Testis (tissue), 3 donors: ENCODE data around the gene POLE. TPM values are rescaled to one million over a fixed set of nuclear protein-coding genes. Genes with fewer than 3 reads are reported as not detected.

Experiments
- DNase-seq: peaks from one replicate; pipeline ENCODE4 v3.0.0-alpha.2; 2019
- H3K27ac ChIP-seq, 2 donors: fragments of 200-600 bp; sonication (generic); one replicate each; pipeline ENCODE4 v1.5.1; 2019
- H3K27me3 ChIP-seq: fragments of 200-600 bp; sonication (generic); one replicate; pipeline ENCODE4 v1.5.1; 2019
- H3K36me3 ChIP-seq: fragments of 200-600 bp; sonication (generic); one replicate; pipeline ENCODE4 v1.5.1; 2017; ENCODE audit warnings: low read depth; ENCODE audit errors: missing control alignments
- H3K4me1 ChIP-seq: fragments of 200-600 bp; sonication (generic); one replicate; pipeline ENCODE4 v1.5.1; 2019
- H3K4me3 ChIP-seq, 2 donors: fragments of 200-600 bp; sonication (generic); one replicate each; pipeline ENCODE4 v1.5.1; 2017 to 2019
- H3K9me3 ChIP-seq: fragments of 200-600 bp; sonication (generic); one replicate; pipeline ENCODE4 v1.5.1; 2017
- POLR2A ChIP-seq: fragments of 450-650 bp; IDR thresholded peaks from one replicate; pipeline ENCODE4 v1.6.1; 2017; ENCODE audit warnings: antibody characterized with exemption, mild to moderate bottlenecking, moderate library complexity
- WGBS, 2 donors: methylation state at CpG; one replicate each; pipeline ENCODE4 v1.1.5; 2018; 5-methylcytosine and 5-hydroxymethylcytosine counted together
- intact Hi-C: fragments of 100-400 bp; cut with DNase I; formaldehyde crosslinking; loops from one replicate; pipeline ENCODE4 v1.15.1; 2023; ENCODE audit warnings: low total_unique reads
- polyA plus RNA-seq: library from polyadenylated mRNA; stranded (reverse); fragments of 350-450 nt; fragmentation: Illumina TruSeq; extraction: RNeasy Lipid Tissue Mini Kit (QIAGEN cat#74804); gene quantifications from one replicate; pipeline ENCODE4 v1.2.3, GENCODE V29; 2014; ENCODE audit warnings: low read depth, low replicate concordance; ENCODE audit not compliant: insufficient read depth
- total RNA-seq, 2 donors: library from RNA; depleted of rRNA; stranded (reverse); fragments of >200 nt; gene quantifications; one replicate each; pipeline ENCODE4 v1.2.3, GENCODE V29; 2016
- TF ChIP-seq, protein P1 (sequence below), 3 experiments: fragments of 450-650 bp in 2 of 3; fragments of 200-600 bp in 1 of 3; sonication (generic) in 1 of 3; IDR thresholded peaks; one replicate each; pipeline ENCODE4 v1.5.1; 2016 to 2019; ENCODE audit warnings: antibody characterized with exemption in 3 of 3, mild to moderate bottlenecking in 2 of 3, moderate library complexity in 1 of 3

The POLE gene
- total and polyA plus RNA-seq, 3 donors from 2014 or later, result 76.8 to 288 (median 123) TPM

GRCh38 chr12:132723015-132723763 lies 36.0 kb upstream of the POLE start:
- Histone ChIP-seq H3K9me3 (no peaks in the 10 kb centered on the region), H3K4me1 (no peaks in the 10 kb centered on the region), H3K27ac (no peak overlapping the region), H3K4me3 (no peak overlapping the region), H3K36me3 (no peaks in the 10 kb centered on the region), H3K27me3 (no peaks in the 10 kb centered on the region)
- no peak for TF ChIP-seq POLR2A
- TF ChIP-seq, protein P1, sequence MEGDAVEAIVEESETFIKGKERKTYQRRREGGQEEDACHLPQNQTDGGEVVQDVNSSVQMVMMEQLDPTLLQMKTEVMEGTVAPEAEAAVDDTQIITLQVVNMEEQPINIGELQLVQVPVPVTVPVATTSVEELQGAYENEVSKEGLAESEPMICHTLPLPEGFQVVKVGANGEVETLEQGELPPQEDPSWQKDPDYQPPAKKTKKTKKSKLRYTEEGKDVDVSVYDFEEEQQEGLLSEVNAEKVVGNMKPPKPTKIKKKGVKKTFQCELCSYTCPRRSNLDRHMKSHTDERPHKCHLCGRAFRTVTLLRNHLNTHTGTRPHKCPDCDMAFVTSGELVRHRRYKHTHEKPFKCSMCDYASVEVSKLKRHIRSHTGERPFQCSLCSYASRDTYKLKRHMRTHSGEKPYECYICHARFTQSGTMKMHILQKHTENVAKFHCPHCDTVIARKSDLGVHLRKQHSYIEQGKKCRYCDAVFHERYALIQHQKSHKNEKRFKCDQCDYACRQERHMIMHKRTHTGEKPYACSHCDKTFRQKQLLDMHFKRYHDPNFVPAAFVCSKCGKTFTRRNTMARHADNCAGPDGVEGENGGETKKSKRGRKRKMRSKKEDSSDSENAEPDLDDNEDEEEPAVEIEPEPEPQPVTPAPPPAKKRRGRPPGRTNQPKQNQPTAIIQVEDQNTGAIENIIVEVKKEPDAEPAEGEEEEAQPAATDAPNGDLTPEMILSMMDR (IDR thresholded peaks at IDR 0.05), result no peak
- DNase-seq, result no peak
- WGBS, 2 donors, result 91 to 93% methylated on average over 28 to 30 of the region's 30 CpGs
- intact Hi-C loops, result no loop called here

GRCh38 chr12:132720606-132721345 lies 33.6 kb upstream of the POLE start:
- 95 to 96% methylated on average over 20 to 25 of the region's 25 CpGs for WGBS, 2 donors
- Histone ChIP-seq H3K36me3 (no peaks in the 10 kb centered on the region), H3K4me3 (no peak overlapping the region)

DNA sequence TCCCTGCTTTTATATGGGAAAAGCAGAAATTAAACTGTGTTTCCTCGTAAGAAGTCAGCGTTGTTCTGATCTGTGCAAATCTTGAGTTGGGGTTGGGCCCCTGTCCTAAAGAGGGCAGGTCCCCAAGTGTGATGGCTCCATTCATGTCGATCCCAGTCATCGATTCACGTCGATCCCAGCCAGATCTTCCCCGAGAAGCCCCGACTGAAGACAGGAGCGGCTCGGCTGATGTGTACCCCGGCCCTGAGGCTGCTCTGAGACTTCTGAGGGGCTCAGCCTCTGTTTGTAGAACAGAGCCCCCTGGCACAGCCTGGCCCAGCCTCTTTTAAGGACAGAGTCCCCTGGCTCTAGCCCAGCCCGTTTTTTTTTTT lies 32.8 kb upstream of the POLE start:
- H3K4me1 ChIP-seq, result no peaks in the 10 kb centered on the region
- no peak overlapping the region for H3K27ac ChIP-seq
- H3K27me3 ChIP-seq, result no peaks in the 10 kb centered on the region
- DNase-seq, result no peak
- intact Hi-C loops, result no loop called here
- no peak for TF ChIP-seq POLR2A
- TF ChIP-seq, protein P1 (IDR thresholded peaks at IDR 0.05), result no peak
- no peak overlapping the region for H3K4me3 ChIP-seq
- 91 to 94% methylated on average over 12 of the region's 12 CpGs for WGBS, 2 donors
- H3K36me3 ChIP-seq, result no peaks in the 10 kb centered on the region
- H3K9me3 ChIP-seq, result no peaks in the 10 kb centered on the region

More at GRCh38 chr12:132720606-132721345, 33.6 kb upstream of the POLE start:
- Histone ChIP-seq H3K4me1 (no peaks in the 10 kb centered on the region), H3K27me3 (no peaks in the 10 kb centered on the region), H3K9me3 (no peaks in the 10 kb centered on the region), H3K27ac (no peak overlapping the region)
- TF ChIP-seq, protein P1 (IDR thresholded peaks at IDR 0.05), result no peak
- TF ChIP-seq POLR2A, result no peak
- no peak for DNase-seq
- intact Hi-C loops, result no loop called here

DNA sequence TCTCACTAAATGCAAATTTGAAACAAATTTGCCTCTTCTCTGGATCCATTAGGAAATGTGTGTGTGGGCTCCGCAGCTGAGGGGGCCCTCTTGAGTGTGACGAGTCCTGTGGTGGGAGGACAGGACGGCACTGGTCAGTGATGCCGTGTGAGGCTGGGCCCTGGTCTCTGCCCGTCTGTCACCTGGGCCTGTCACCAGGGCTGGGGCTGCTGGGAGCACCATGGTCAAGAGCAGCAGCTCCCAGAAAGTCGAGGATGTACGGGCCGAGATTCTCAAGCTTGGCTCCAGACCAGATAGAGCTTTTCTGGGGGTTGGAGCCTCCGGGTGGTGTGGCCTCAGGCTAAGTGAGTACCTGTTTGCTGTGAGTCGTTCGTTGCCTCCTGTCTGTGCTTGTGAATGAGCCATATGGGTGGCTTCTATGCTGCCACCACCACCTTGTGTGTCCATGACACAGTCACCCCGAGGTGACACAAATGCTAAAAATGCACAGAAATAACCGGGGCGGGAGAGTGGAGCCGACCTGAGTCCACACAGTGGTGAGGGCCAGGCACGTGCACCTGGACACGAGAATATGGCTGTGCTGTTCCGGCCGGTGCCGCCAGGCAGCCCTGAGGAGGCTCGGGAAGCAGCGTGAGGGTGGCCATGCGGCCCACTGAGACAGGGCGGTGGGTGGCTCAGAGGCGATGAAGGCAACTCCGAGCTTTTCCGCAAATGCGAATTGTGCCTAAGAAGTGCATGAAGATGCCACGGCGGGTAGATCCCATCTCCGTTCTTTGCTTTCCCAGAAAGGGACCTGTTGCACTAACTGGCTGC lies 32.2 kb upstream of the POLE start:
- TF ChIP-seq, protein P1 (IDR thresholded peaks at IDR 0.05), result no peak
- no peak for TF ChIP-seq POLR2A
- no peak overlapping the region for H3K27ac ChIP-seq
- no peaks in the 10 kb centered on the region for H3K9me3 ChIP-seq
- H3K4me3 ChIP-seq, result no peak overlapping the region
- no peaks in the 10 kb centered on the region for H3K36me3 ChIP-seq
- WGBS, 2 donors, result 93% methylated on average over 27 to 31 of the region's 31 CpGs
- no peak for DNase-seq
- intact Hi-C loops, result no loop called here
- no peaks in the 10 kb centered on the region for H3K4me1 ChIP-seq
- no peaks in the 10 kb centered on the region for H3K27me3 ChIP-seq
